LNCaP clone FGC (cell line): ENCODE data around the gene TIGD2.

ENCODE experiments used
- DNase-seq: peaks from one replicate; pipeline ENCODE4 v3.0.0-alpha.2; 2011; ENCODE audit warnings: low read depth
- H3K4me3 ChIP-seq: 2 replicates; pipeline ENCODE4 v1.5.1; 2011; ENCODE audit warnings: mild to moderate bottlenecking, low read depth, low read length, control low read depth
- CTCF ChIP-seq: IDR thresholded peaks from 2 replicates; pipeline ENCODE4 v1.5.1; 2012; ENCODE audit warnings: mild to moderate bottlenecking; ENCODE audit not compliant: control insufficient read depth, insufficient read depth; ENCODE audit errors: extremely low read depth

TIGD2 gene

DNA sequence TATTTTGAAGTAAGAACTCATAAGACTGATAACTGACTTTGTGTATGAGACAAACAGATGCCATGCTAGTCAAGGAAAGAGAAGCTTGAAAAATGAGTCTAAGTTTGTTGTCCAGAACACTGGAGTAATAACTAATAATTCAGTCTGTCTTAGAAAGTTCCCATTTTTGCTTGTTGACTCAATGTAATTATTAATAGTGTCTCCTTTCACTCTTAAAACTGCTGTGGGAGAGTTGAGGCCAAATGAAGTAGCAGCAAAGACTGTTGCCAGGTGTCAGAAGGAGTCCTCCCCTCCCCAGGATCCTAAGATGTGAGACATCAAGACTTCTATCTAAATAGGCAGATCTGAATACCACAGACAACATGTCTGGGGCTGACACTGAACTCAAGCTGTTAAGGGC lies 33.6 kb upstream of the TIGD2 start:
- no peak for DNase-seq
- no peak for TF ChIP-seq CTCF
- no peak overlapping the region for H3K4me3 ChIP-seq

DNA sequence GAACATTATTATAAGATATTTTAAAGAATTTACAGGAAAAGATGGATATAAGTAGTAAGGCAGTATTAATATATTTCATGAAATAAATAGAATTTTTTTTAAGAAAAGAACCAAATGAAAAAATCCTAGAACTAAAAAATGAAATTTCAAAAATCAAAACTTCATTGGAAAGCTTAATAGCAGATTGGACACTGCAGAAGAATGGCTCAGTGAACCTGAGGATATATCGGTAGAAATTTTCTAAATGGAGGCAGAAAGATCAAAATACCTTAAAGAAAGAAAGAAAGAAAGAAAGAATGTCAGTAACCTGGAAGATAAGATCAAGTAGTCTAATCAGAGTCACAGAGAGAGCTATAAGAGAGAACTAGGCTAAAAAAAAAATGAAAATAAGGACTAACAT lies 33.0 kb upstream of the TIGD2 start:
- H3K4me3 ChIP-seq = no peak overlapping the region
- DNase-seq = no peak
- TF ChIP-seq CTCF = no peak

DNA sequence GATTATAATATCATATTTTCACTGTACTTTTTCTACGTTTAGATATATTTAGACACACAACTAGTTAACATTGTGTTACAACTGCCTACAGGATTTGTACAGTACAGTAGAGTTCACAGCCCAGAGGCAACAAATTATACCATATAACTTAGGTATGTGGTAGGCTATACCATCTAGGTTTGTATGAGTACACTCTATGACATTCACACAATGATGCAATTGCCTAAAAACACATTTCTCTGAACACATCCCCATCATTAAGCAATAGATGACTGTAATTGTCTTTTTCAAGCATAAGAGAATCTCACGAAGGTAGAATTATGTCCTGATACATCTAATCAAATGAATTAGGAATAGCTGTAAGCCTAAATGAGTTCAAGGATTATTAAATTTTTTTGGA lies 12.3 kb upstream of the TIGD2 start:
- H3K4me3 ChIP-seq = no peak overlapping the region
- TF ChIP-seq CTCF = no peak
- DNase-seq = no peak

DNA sequence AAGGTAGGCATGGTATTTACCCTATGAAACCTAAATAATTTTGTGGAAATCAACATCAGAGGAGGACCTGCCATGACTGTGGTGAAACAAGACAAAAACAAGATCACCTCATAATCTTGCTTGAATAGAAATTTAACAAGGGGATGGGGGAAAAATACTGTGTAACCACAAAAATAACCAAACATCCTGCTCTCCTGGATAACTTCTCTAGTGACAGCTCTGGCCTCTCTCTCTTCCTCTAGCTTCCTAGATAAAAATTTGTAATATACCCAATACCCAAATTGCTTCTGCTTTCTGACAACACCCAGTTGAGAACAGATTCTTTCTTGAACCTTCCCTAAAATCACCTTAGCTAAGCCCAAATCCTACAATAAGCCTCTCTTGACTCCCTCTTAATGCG lies 11.9 kb upstream of the TIGD2 start:
- no peak overlapping the region for H3K4me3 ChIP-seq
- DNase-seq = no peak
- no peak for TF ChIP-seq CTCF

DNA sequence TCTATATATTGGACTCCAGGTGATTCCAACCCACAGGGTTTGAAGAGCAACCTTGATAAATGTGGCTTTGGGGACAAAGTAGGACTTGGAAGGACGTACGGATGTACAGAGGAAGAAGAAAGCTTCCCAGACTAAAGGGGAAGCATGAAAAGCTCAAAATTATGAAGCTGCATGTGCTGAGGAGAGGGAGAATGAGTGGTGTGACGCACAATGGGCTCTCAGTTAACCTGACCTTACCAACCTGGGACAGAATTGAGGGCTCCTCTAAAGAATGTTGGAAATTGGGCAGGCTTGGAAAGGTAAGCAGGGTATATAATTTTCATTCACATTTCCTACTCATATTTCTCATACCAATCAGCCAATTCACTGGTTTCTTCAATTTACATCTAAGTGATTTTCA lies 10.5 kb upstream of the TIGD2 start:
- no peak for TF ChIP-seq CTCF
- H3K4me3 ChIP-seq = no peak overlapping the region
- no peak for DNase-seq

DNA sequence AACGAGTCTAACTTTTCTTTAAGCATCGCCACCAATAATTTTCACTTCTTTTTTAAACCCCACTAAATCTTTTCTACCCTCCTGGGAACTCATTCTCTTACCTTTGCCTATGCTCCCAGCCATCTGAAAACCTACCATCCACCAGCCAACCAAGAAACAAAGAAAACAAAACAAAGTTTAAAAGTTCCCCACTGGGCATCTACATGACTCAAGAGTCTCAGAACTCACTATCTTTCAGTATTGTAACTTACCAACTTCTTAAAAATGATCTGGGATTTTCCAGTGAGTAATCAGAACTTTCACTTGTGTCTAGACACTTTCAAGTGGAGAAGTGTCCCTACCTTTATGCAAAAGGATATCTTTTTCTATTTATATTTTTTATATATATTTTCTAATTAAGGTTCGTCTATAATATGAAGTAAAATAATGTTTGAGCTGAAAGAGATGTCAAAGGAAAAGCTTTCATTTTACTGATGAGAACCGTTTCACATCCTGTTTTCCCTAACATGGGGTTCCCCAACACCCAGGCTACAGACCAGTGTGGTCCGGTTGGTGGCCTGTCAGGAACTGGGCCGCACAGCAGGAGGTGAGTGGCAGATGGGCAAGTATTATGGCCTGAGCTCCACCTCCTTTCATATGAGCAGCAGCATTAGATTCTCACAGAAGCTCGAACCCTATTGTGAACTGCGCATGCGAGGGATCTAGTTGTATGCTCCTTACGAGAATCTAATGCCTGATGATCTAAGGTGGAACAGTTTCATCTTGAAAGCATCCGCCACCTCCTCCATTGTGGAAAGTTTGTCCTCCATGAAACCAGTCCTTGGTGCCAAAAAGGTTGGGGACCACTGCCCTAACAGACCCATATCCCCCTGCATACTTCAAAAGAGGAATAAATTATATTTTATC lies 9.8 kb upstream of the TIGD2 start:
- DNase-seq = no peak
- no peak overlapping the region for H3K4me3 ChIP-seq
- TF ChIP-seq CTCF = no peak

DNA sequence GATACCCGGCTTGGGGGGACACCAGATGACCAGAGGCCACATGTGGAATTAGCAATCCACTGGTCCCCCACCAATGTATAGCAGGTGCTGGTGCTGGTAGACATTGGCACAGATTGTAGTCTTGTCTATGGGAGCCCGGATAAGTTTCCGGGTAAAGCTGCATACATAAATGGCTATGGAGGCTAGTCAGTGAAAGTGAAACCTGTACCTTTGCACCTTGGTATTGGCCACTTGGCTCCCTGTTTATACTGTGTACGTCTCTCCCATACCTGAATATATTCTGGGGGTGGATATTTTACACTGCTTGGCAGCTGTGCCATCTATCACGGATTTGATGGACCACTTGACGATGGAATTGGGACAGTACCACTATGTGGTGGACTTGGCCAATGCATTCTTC lies 5.6 kb upstream of the TIGD2 start:
- TF ChIP-seq CTCF = no peak

More for the DNA sequence above, 5.6 kb upstream of the TIGD2 start:
- H3K4me3 ChIP-seq = no peak overlapping the region
- DNase-seq = no peak
